PC-9 (cell line): ENCODE measurements around the gene GVQW3. TPM values are rescaled to one million over a fixed set of nuclear protein-coding genes. Genes with fewer than 3 reads are reported as not detected.

ENCODE experiments used
- BruUV-seq: library from RNA; stranded (reverse); fragments of 400-500 nt; replicated peaks from 2 replicates; lab custom pipeline; 2021; lab: Mats Ljungman, UMichigan
- CTCF ChIA-PET: fragments of 300-600 bp; sonication (Branson Sonifier 250); formaldehyde crosslinking; loops from one replicate; lab custom pipeline; 2022; ENCODE audit warnings: antibody characterized with exemption; lab: Charles Lee
- POLR2A ChIA-PET: fragments of 300-600 bp; sonication (Branson Sonifier 250); formaldehyde crosslinking; loops from one replicate; lab custom pipeline; 2022; ENCODE audit warnings: antibody characterized with exemption; ENCODE audit not compliant: unreplicated experiment; lab: Charles Lee
- DNase-seq, 2 experiments: peaks; one replicate each; pipeline versions ENCODE4 v3.0.0 to v3.0.0-alpha.2; 2015 to 2022; ENCODE audit warnings: mixed read lengths in 1 of 2
- H2AFZ ChIP-seq: fragments of 200-600 bp; sonication (generic); 2 replicates; pipeline ENCODE4 v1.8.1; 2017; ENCODE audit warnings: antibody characterized with exemption
- H3F3A ChIP-seq: fragments of 200-600 bp; sonication (generic); 2 replicates; pipeline ENCODE4 v1.8.1; 2017; ENCODE audit warnings: antibody characterized with exemption, mild to moderate bottlenecking, low read depth; ENCODE audit not compliant: insufficient read depth
- H3K27ac ChIP-seq: fragments of 200-600 bp; sonication (generic); 2 replicates; pipeline ENCODE4 v1.6.1; 2016; ENCODE audit warnings: mixed run types
- H3K27me3 ChIP-seq: fragments of 200-600 bp; sonication (generic); 2 replicates; pipeline ENCODE4 v1.6.1; 2016; ENCODE audit warnings: low read depth, mixed run types; ENCODE audit not compliant: insufficient read depth
- H3K36me3 ChIP-seq: fragments of 200-600 bp; sonication (generic); 2 replicates; pipeline ENCODE4 v1.6.1; 2016; ENCODE audit warnings: low read depth, mixed run types
- H3K4me1 ChIP-seq: fragments of 200-600 bp; sonication (generic); replicated peaks from 2 replicates; pipeline ENCODE4 v1.6.1; 2016; ENCODE audit warnings: mixed run types; ENCODE audit not compliant: insufficient read depth
- H3K4me2 ChIP-seq: fragments of 200-600 bp; sonication (generic); 2 replicates; pipeline ENCODE4 v1.6.1; 2017; ENCODE audit warnings: mixed run types
- H3K4me3 ChIP-seq: fragments of 200-600 bp; sonication (generic); 2 replicates; pipeline ENCODE4 v1.6.1; 2016; ENCODE audit warnings: mixed run types
- H3K79me2 ChIP-seq: fragments of 200-600 bp; sonication (generic); 2 replicates; pipeline ENCODE4 v1.6.1; 2017; ENCODE audit warnings: low read depth, mixed run types
- H3K9me2 ChIP-seq: fragments of 200-600 bp; sonication (generic); 2 replicates; pipeline ENCODE4 v1.8.1; 2017; ENCODE audit warnings: mild to moderate bottlenecking; ENCODE audit not compliant: insufficient read depth
- H3K9me3 ChIP-seq: fragments of 200-600 bp; sonication (generic); 2 replicates; pipeline ENCODE4 v1.8.1; 2016; ENCODE audit warnings: low read depth; ENCODE audit not compliant: insufficient read depth
- H4K20me1 ChIP-seq: fragments of 200-600 bp; sonication (generic); 2 replicates; pipeline ENCODE4 v1.8.1; 2017; ENCODE audit not compliant: insufficient read depth
- EZH2 ChIP-seq: fragments of 200-600 bp; sonication (generic); IDR thresholded peaks from 2 replicates; pipeline ENCODE4 v1.8.0; 2017; ENCODE audit warnings: antibody characterized with exemption, low read depth
- intact Hi-C: fragments of 100-400 bp; cut with micrococcal nuclease; formaldehyde crosslinking; loops from one replicate; pipeline ENCODE4 v1.10.0; 2022; ENCODE audit not compliant: unreplicated experiment
- total RNA-seq: library from RNA; stranded (reverse); gene quantifications from 2 replicates; pipeline ENCODE4 v1.2.3, GENCODE V29; 2021
- TF ChIP-seq, protein P1 (sequence below): fragments of 200-600 bp; sonication (generic); conservative IDR thresholded peaks from 2 replicates; pipeline ENCODE4 v1.6.1; 2017; ENCODE audit warnings: mixed run types, antibody characterized with exemption, mild to moderate bottlenecking, moderate library complexity

The GVQW3 gene
- total RNA-seq, 1 experiment from 2014 or later: 11.1 TPM

GRCh38 chr11:76406359-76406758 lies 25.2 kb downstream of the GVQW3 start:
- no peaks in the 10 kb centered on the region for H3K79me2 ChIP-seq
- H3K27me3 ChIP-seq: no peaks in the 10 kb centered on the region
- H3K4me3 ChIP-seq: no peak overlapping the region
- H3K27ac ChIP-seq: no peak overlapping the region
- no peaks in the 10 kb centered on the region for H3K4me1 ChIP-seq
- H2AFZ ChIP-seq: no peak overlapping the region
- no peaks in the 10 kb centered on the region for H3K9me3 ChIP-seq
- H4K20me1 ChIP-seq: no peaks in the 10 kb centered on the region
- TF ChIP-seq EZH2: no peak
- TF ChIP-seq, protein P1, sequence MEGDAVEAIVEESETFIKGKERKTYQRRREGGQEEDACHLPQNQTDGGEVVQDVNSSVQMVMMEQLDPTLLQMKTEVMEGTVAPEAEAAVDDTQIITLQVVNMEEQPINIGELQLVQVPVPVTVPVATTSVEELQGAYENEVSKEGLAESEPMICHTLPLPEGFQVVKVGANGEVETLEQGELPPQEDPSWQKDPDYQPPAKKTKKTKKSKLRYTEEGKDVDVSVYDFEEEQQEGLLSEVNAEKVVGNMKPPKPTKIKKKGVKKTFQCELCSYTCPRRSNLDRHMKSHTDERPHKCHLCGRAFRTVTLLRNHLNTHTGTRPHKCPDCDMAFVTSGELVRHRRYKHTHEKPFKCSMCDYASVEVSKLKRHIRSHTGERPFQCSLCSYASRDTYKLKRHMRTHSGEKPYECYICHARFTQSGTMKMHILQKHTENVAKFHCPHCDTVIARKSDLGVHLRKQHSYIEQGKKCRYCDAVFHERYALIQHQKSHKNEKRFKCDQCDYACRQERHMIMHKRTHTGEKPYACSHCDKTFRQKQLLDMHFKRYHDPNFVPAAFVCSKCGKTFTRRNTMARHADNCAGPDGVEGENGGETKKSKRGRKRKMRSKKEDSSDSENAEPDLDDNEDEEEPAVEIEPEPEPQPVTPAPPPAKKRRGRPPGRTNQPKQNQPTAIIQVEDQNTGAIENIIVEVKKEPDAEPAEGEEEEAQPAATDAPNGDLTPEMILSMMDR: no peak
- no peak for DNase-seq
- ChIA-PET POLR2A (no interaction called here), CTCF (no interaction called here)
- no TSS peak for BruUV-seq
- H3K4me2 ChIP-seq: no peak overlapping the region
- intact Hi-C loops: no loop called here
- H3K9me2 ChIP-seq: no peaks in the 10 kb centered on the region
- H3F3A ChIP-seq: no peaks in the 10 kb centered on the region
- H3K36me3 ChIP-seq: no peaks in the 10 kb centered on the region

DNA sequence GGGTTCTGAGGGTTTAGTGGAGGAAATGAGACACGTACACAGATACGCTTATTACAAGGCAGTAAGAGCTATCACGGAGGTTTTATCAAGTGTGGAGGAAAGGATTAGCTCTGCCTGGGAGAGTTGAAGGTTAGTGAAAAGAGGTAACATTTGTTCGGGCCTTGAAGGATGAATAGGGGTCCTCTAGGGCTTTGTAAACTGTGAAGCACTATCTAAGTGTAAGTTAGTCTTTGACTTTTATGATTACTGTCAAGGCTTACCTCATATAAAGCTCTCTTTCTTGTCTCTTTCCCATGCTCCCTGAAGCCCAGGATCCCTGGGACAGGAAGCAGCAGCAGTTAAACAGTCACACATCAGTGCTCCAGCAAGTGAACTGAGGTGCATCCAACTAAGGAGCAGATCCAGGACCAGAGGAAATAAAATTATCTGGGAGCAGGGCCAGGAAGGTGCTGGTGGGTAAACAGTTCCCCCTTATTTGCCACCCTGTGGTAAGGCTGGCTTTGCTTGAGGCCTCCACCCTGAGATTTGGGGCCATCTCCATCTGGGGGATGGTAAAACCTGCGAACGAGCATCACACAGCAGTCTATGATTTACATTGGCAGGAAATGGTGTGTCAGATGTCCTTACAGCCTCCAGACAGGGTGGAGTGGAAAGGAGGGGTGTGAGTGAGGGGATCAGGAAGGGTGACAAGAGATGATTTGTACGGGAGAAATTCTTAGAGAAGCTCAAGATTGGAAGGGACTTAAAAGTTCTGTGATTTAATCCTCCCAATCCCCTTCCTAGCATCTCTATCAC lies 27.2 kb downstream of the GVQW3 start:
- intact Hi-C loops: no loop called here
- no peak for TF ChIP-seq EZH2
- TF ChIP-seq, protein P1: no peak
- ChIA-PET POLR2A (interaction anchor here (0.6 kb wide), 1 partner anchor 20 kb away, joined by 6 read pairs; no protein-coding TSS in a partner anchor), CTCF (no interaction called here)
- Histone ChIP-seq H3K4me1 (no peaks in the 10 kb centered on the region), H3K36me3 (no peaks in the 10 kb centered on the region), H3K9me3 (no peaks in the 10 kb centered on the region), H3K79me2 (no peaks in the 10 kb centered on the region), H3F3A (no peaks in the 10 kb centered on the region), H4K20me1 (no peaks in the 10 kb centered on the region), H2AFZ (no peak overlapping the region; the same call in 1 of the 2 replicates), H3K4me2 (no peak overlapping the region), H3K27me3 (no peaks in the 10 kb centered on the region), H3K4me3 (no peak overlapping the region), H3K9me2 (no peaks in the 10 kb centered on the region), H3K27ac (no peak overlapping the region)
- no TSS peak for BruUV-seq
- DNase-seq: no peak

GRCh38 chr11:76410851-76411357 lies 29.8 kb downstream of the GVQW3 start:
- H3K27me3 ChIP-seq: no peaks in the 10 kb centered on the region
- POLR2A ChIA-PET: no interaction called here
- H3K36me3 ChIP-seq: no peaks in the 10 kb centered on the region
- intact Hi-C loops: no loop called here
- BruUV-seq: no TSS peak
- no peak overlapping the region for H3K27ac ChIP-seq
- H4K20me1 ChIP-seq: no peaks in the 10 kb centered on the region
- no peak overlapping the region for H3K4me2 ChIP-seq
- no peak overlapping the region for H3K4me3 ChIP-seq
- no peaks in the 10 kb centered on the region for H3K9me2 ChIP-seq
- CTCF ChIA-PET: no interaction called here
- DNase-seq: no peak
- H3K9me3 ChIP-seq: no peaks in the 10 kb centered on the region
- TF ChIP-seq, protein P1: no peak
- no peak for TF ChIP-seq EZH2
- H3F3A ChIP-seq: no peaks in the 10 kb centered on the region
- no peaks in the 10 kb centered on the region for H3K79me2 ChIP-seq
- H2AFZ ChIP-seq: no peak overlapping the region
- H3K4me1 ChIP-seq: no peaks in the 10 kb centered on the region
